ENCODE measurements around the gene ANAPC16.
A peak's percentile ranks its signal among the peaks of the same experiment; 100 is the strongest.

The ANAPC16 gene

GRCh38 chr10:72226418-72227027 is 10.7 kb downstream of the ANAPC16 start:
- no peak overlapping the region for H3K4me3 ChIP-seq (ENCODE audit: low read depth in 1 of 2, low read length in 2 of 2)
- no peak overlapping the region for H3K9ac ChIP-seq (ENCODE audit: low read depth in 1 of 2, low read length in 2 of 2)
- no peak overlapping the region for H3K27ac ChIP-seq (ENCODE audit: low read depth, low read length)
- peaks cover 16 to 33% of the 10 kb centered on the region in 2 donors for H3K36me3 ChIP-seq (ENCODE audit: control insufficient read depth in 1 of 2, insufficient read depth in 2 of 2, low read length in 2 of 2)
- H3K4me1 ChIP-seq (ENCODE audit: control insufficient read depth in 1 of 2, insufficient read depth in 2 of 2, low read length in 2 of 2), result peaks cover 2 to 7% of the 10 kb centered on the region in 2 donors
- H3K9me3 ChIP-seq (ENCODE audit: control insufficient read depth in 1 of 2, low read length in 2 of 2), result no peaks in the 10 kb centered on the region
- no peaks in the 10 kb centered on the region for H3K27me3 ChIP-seq (ENCODE audit: control insufficient read depth in 1 of 2, insufficient read depth in 2 of 2, low read length in 2 of 2)

- Histone ChIP-seq H3K4me1 (ENCODE audit: control insufficient read depth in 1 of 2, insufficient read depth in 2 of 2, low read length in 2 of 2) (peaks cover under 1 to 4% of the 10 kb centered on the region in 2 donors), H3K9me3 (ENCODE audit: control insufficient read depth in 1 of 2, low read length in 2 of 2) (no peaks in the 10 kb centered on the region), H3K36me3 (ENCODE audit: control insufficient read depth in 1 of 2, insufficient read depth in 2 of 2, low read length in 2 of 2) (peaks cover 17 to 34% of the 10 kb centered on the region in 2 donors), H3K27ac (ENCODE audit: low read depth, low read length) (no peak overlapping the region), H3K9ac (ENCODE audit: low read depth in 1 of 2, low read length in 2 of 2) (no peak overlapping the region), H3K4me3 (ENCODE audit: low read depth in 1 of 2, low read length in 2 of 2) (no peak overlapping the region), H3K27me3 (ENCODE audit: control insufficient read depth in 1 of 2, insufficient read depth in 2 of 2, low read length in 2 of 2) (no peaks in the 10 kb centered on the region)
These were observed 12.0 kb downstream of the ANAPC16 start for GRCh38 chr10:72227826-72228225.

GRCh38 chr10:72228318-72228751 is 12.5 kb downstream of the ANAPC16 start:
- H3K4me1 ChIP-seq (ENCODE audit: control insufficient read depth in 1 of 2, insufficient read depth in 2 of 2, low read length in 2 of 2), result peaks cover 0 to 4% of the 10 kb centered on the region in 2 donors

GRCh38 chr10:72229261-72230251 is 13.7 kb downstream of the ANAPC16 start:
- H3K27me3 ChIP-seq (ENCODE audit: control insufficient read depth in 1 of 2, insufficient read depth in 2 of 2, low read length in 2 of 2), result no peaks in the 10 kb centered on the region
- peaks cover 16 to 38% of the 10 kb centered on the region in 2 donors for H3K36me3 ChIP-seq (ENCODE audit: control insufficient read depth in 1 of 2, insufficient read depth in 2 of 2, low read length in 2 of 2)
- H3K9ac ChIP-seq (ENCODE audit: low read depth in 1 of 2, low read length in 2 of 2), result peak overlapping the region in 1 of 2 donors; percentile 24
- H3K4me3 ChIP-seq (ENCODE audit: low read depth in 1 of 2, low read length in 2 of 2), result no peak overlapping the region
- no peak overlapping the region for H3K27ac ChIP-seq (ENCODE audit: low read depth, low read length)
- peaks cover 0 to 4% of the 10 kb centered on the region in 2 donors for H3K4me1 ChIP-seq (ENCODE audit: control insufficient read depth in 1 of 2, insufficient read depth in 2 of 2, low read length in 2 of 2)
- no peaks in the 10 kb centered on the region for H3K9me3 ChIP-seq (ENCODE audit: control insufficient read depth in 1 of 2, low read length in 2 of 2)

More at GRCh38 chr10:72228318-72228751, 12.5 kb downstream of the ANAPC16 start:
- no peaks in the 10 kb centered on the region for H3K9me3 ChIP-seq (ENCODE audit: control insufficient read depth in 1 of 2, low read length in 2 of 2)
- peaks cover 21 to 40% of the 10 kb centered on the region in 2 donors for H3K36me3 ChIP-seq (ENCODE audit: control insufficient read depth in 1 of 2, insufficient read depth in 2 of 2, low read length in 2 of 2)
- H3K9ac ChIP-seq (ENCODE audit: low read depth in 1 of 2, low read length in 2 of 2), result no peak overlapping the region
- H3K27me3 ChIP-seq (ENCODE audit: control insufficient read depth in 1 of 2, insufficient read depth in 2 of 2, low read length in 2 of 2), result no peaks in the 10 kb centered on the region
- no peak overlapping the region for H3K27ac ChIP-seq (ENCODE audit: low read depth, low read length)
- no peak overlapping the region for H3K4me3 ChIP-seq (ENCODE audit: low read depth in 1 of 2, low read length in 2 of 2)

DNA sequence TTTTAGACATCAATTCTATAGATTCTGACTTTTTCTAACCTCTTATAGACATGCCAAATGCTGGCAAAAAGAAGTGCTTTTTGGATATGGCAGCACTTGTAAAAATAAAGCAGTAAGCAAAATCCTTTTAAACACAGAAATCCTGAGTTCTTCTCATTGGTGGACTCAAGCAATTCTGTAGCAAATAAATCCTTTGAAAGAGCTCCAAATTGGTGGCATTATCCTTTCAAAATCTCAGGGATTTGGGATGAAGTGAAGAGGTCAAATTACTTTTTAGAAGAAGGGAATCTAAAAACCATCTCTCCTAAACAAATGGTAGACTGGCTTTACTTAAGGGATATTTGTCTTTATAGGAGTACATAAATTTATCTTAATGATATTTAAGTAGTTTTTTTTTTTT is 17.8 kb downstream of the ANAPC16 start:
- Histone ChIP-seq H3K36me3 (ENCODE audit: control insufficient read depth in 1 of 2, insufficient read depth in 2 of 2, low read length in 2 of 2) (peaks cover 22 to 39% of the 10 kb centered on the region in 2 donors), H3K9me3 (ENCODE audit: control insufficient read depth in 1 of 2, low read length in 2 of 2) (no peaks in the 10 kb centered on the region), H3K27ac (ENCODE audit: low read depth, low read length) (no peak overlapping the region), H3K9ac (ENCODE audit: low read depth in 1 of 2, low read length in 2 of 2) (no peak overlapping the region), H3K27me3 (ENCODE audit: control insufficient read depth in 1 of 2, insufficient read depth in 2 of 2, low read length in 2 of 2) (no peaks in the 10 kb centered on the region), H3K4me3 (ENCODE audit: low read depth in 1 of 2, low read length in 2 of 2) (no peak overlapping the region), H3K4me1 (ENCODE audit: control insufficient read depth in 1 of 2, insufficient read depth in 2 of 2, low read length in 2 of 2) (peaks cover 2 to 5% of the 10 kb centered on the region in 2 donors)

GRCh38 chr10:72234560-72235095 is 18.8 kb downstream of the ANAPC16 start:
- H3K4me1 ChIP-seq (ENCODE audit: control insufficient read depth in 1 of 2, insufficient read depth in 2 of 2, low read length in 2 of 2), result peaks cover 0 to 5% of the 10 kb centered on the region in 2 donors
- no peaks in the 10 kb centered on the region for H3K27me3 ChIP-seq (ENCODE audit: control insufficient read depth in 1 of 2, insufficient read depth in 2 of 2, low read length in 2 of 2)
- H3K4me3 ChIP-seq (ENCODE audit: low read depth in 1 of 2, low read length in 2 of 2), result no peak overlapping the region
- H3K9me3 ChIP-seq (ENCODE audit: control insufficient read depth in 1 of 2, low read length in 2 of 2), result no peaks in the 10 kb centered on the region
- H3K9ac ChIP-seq (ENCODE audit: low read depth in 1 of 2, low read length in 2 of 2), result no peak overlapping the region
- H3K36me3 ChIP-seq (ENCODE audit: control insufficient read depth in 1 of 2, insufficient read depth in 2 of 2, low read length in 2 of 2), result peaks cover 22 to 39% of the 10 kb centered on the region in 2 donors
- H3K27ac ChIP-seq (ENCODE audit: low read depth, low read length), result no peak overlapping the region

DNA sequence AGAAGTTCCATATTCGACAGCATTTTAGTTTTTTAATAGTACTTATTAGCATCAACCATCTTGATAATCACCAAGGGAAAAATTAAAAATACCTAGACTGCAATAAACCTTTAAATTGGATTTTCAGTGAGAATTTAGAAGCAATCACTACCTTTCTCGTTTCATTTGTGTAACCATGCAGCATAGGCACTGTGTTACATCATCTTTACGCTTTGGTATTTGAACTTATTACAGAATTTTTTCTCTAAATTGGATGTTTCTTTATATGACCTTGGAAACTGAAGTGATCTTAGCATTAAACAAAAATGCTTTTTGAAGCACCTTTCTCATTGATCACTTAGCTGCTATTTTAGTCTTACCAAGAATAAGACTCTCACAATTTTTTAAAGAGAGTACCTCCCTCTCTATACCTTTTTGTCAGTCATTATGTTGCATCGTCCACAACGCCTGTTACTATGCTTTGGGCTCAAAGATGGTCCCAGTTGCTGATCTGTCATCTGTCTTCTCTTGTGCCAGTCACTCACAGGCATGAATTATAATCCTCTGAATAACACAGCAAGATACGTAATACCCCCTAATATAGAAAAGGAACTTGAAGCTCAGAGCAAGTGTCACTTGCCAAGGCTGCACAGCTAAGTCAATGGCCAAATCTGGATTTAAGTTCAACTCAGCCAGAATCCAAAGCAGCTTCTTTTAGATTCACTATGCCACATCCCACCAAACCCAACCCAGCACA is 19.9 kb downstream of the ANAPC16 start:
- H3K9ac ChIP-seq (ENCODE audit: low read depth in 1 of 2, low read length in 2 of 2), result no peak overlapping the region
- H3K27me3 ChIP-seq (ENCODE audit: control insufficient read depth in 1 of 2, insufficient read depth in 2 of 2, low read length in 2 of 2), result no peaks in the 10 kb centered on the region
- H3K4me1 ChIP-seq (ENCODE audit: control insufficient read depth in 1 of 2, insufficient read depth in 2 of 2, low read length in 2 of 2), result peaks cover 0 to 5% of the 10 kb centered on the region in 2 donors
- H3K27ac ChIP-seq (ENCODE audit: low read depth, low read length), result no peak overlapping the region
- no peak overlapping the region for H3K4me3 ChIP-seq (ENCODE audit: low read depth in 1 of 2, low read length in 2 of 2)
- peaks cover 16 to 32% of the 10 kb centered on the region in 2 donors for H3K36me3 ChIP-seq (ENCODE audit: control insufficient read depth in 1 of 2, insufficient read depth in 2 of 2, low read length in 2 of 2)
- H3K9me3 ChIP-seq (ENCODE audit: control insufficient read depth in 1 of 2, low read length in 2 of 2), result no peaks in the 10 kb centered on the region

- Histone ChIP-seq H3K9me3 (ENCODE audit: control insufficient read depth in 1 of 2, low read length in 2 of 2) (no peaks in the 10 kb centered on the region), H3K4me1 (ENCODE audit: control insufficient read depth in 1 of 2, insufficient read depth in 2 of 2, low read length in 2 of 2) (peaks cover 4 to 9% of the 10 kb centered on the region in 2 donors), H3K27me3 (ENCODE audit: control insufficient read depth in 1 of 2, insufficient read depth in 2 of 2, low read length in 2 of 2) (no peaks in the 10 kb centered on the region), H3K36me3 (ENCODE audit: control insufficient read depth in 1 of 2, insufficient read depth in 2 of 2, low read length in 2 of 2) (peaks cover 9 to 17% of the 10 kb centered on the region in 2 donors), H3K27ac (ENCODE audit: low read depth, low read length) (no peak overlapping the region), H3K4me3 (ENCODE audit: low read depth in 1 of 2, low read length in 2 of 2) (no peak overlapping the region), H3K9ac (ENCODE audit: low read depth in 1 of 2, low read length in 2 of 2) (no peak overlapping the region)
These were observed 22.8 kb downstream of the ANAPC16 start for GRCh38 chr10:72238392-72239175.

DNA sequence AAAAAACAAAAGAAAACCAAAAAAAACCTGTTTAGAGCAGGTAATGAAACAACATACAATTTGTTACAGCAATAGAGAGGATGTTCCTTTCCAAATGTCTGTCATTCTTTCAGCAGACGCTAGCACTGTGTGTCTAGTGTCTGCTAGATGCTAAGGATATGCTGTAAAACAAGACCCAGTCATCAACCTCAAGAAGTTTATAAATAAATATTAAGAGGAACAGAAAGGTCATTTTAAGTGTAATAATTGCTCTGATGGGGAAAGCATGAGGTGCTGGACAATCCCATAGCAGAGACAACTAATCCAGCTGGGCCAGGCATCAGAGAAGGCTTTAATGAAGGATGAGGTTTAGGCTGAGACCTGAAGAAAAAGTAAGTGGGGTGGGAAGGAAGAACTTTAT is 23.6 kb downstream of the ANAPC16 start:
- peaks cover 12 to 17% of the 10 kb centered on the region in 2 donors for H3K4me1 ChIP-seq (ENCODE audit: control insufficient read depth in 1 of 2, insufficient read depth in 2 of 2, low read length in 2 of 2)
- H3K9me3 ChIP-seq (ENCODE audit: control insufficient read depth in 1 of 2, low read length in 2 of 2), result no peaks in the 10 kb centered on the region
- no peak overlapping the region for H3K9ac ChIP-seq (ENCODE audit: low read depth in 1 of 2, low read length in 2 of 2)
- no peak overlapping the region for H3K27ac ChIP-seq (ENCODE audit: low read depth, low read length)
- no peaks in the 10 kb centered on the region for H3K27me3 ChIP-seq (ENCODE audit: control insufficient read depth in 1 of 2, insufficient read depth in 2 of 2, low read length in 2 of 2)
- peaks cover 9 to 15% of the 10 kb centered on the region in 2 donors for H3K36me3 ChIP-seq (ENCODE audit: control insufficient read depth in 1 of 2, insufficient read depth in 2 of 2, low read length in 2 of 2)
- no peak overlapping the region for H3K4me3 ChIP-seq (ENCODE audit: low read depth in 1 of 2, low read length in 2 of 2)

All from duodenal mucosa (tissue), 2 donors.